Measurements from ENCODE around the gene CDH4.

GRCh38 chr20:61869750-61870507, 617.9 kb downstream of the CDH4 start:
- TF ChIP-seq CTCF (IDR thresholded peaks at IDR 0.05; ENCODE audit: insufficient read depth, low read length), result no peak
- no peak for TF ChIP-seq POLR2AphosphoS5 (IDR thresholded peaks at IDR 0.05; ENCODE audit: low read depth)
- TF ChIP-seq GABPA (IDR thresholded peaks at IDR 0.05; ENCODE audit: low read depth), result no peak
- TF ChIP-seq REST (IDR thresholded peaks at IDR 0.05; ENCODE audit: insufficient replicate concordance, low read depth), result no peak
- no peak for TF ChIP-seq SPI1 (IDR thresholded peaks at IDR 0.05; ENCODE audit: borderline replicate concordance, low read depth)
